ENCODE data around the gene UNC93A.

Gene UNC93A

DNA sequence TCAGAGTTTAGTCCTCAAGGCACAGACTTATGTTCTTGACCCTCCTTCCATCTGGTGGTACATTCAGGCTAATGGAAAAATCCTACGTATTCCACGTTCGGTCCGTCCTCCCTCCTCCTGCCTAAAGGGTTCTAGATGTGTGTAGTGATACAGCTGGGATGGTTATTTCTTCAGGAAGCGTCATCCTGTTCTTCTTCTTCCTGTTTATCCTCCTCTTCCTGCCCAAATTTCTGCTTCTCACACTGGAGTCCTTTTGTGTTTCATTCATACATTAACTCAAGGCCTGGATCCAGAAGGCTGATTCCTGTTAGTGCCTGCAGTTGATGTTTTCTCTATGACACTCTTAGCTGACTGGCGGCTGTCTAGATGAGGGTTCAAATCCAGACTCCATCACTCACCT lies 16.8 kb upstream of the UNC93A start:
- no peak for ATAC-seq
- TF ChIP-seq ZFP30 (CRISPR knock-in tag; IDR thresholded peaks at IDR 0.05) (no peak), ZNF8 (CRISPR knock-in tag; IDR thresholded peaks at IDR 0.05) (no peak), SNAI2 (CRISPR knock-in tag; IDR thresholded peaks at IDR 0.05) (no peak), ESRRG (CRISPR knock-in tag; IDR thresholded peaks at IDR 0.05) (no peak), ARNTL (CRISPR knock-in tag; IDR thresholded peaks at IDR 0.05; ENCODE audit: borderline replicate concordance, low read depth) (no peak), OSR1 (CRISPR knock-in tag; IDR thresholded peaks at IDR 0.05) (no peak), TCF4 (CRISPR knock-in tag; IDR thresholded peaks at IDR 0.05; ENCODE audit: borderline replicate concordance) (no peak), GLIS3 (CRISPR knock-in tag; IDR thresholded peaks at IDR 0.05) (no peak), RARB (CRISPR knock-in tag; IDR thresholded peaks at IDR 0.05) (no peak), ISL1 (CRISPR knock-in tag; IDR thresholded peaks at IDR 0.05) (no peak), TOX (CRISPR knock-in tag; IDR thresholded peaks at IDR 0.05; ENCODE audit: borderline replicate concordance) (no peak), ZNF565 (CRISPR knock-in tag; conservative IDR thresholded peaks at IDR 0.05; ENCODE audit: low read depth) (no peak), ZFP3 (CRISPR knock-in tag; IDR thresholded peaks at IDR 0.05) (no peak), ZC3H10 (CRISPR knock-in tag; IDR thresholded peaks at IDR 0.05) (no peak)
- TF ChIP-seq, protein P1, sequence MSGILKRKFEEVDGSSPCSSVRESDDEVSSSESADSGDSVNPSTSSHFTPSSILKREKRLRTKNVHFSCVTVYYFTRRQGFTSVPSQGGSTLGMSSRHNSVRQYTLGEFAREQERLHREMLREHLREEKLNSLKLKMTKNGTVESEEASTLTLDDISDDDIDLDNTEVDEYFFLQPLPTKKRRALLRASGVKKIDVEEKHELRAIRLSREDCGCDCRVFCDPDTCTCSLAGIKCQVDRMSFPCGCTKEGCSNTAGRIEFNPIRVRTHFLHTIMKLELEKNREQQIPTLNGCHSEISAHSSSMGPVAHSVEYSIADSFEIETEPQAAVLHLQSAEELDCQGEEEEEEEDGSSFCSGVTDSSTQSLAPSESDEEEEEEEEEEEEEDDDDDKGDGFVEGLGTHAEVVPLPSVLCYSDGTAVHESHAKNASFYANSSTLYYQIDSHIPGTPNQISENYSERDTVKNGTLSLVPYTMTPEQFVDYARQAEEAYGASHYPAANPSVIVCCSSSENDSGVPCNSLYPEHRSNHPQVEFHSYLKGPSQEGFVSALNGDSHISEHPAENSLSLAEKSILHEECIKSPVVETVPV (CRISPR knock-in tag; IDR thresholded peaks at IDR 0.05): no peak
- TF ChIP-seq, protein P2, sequence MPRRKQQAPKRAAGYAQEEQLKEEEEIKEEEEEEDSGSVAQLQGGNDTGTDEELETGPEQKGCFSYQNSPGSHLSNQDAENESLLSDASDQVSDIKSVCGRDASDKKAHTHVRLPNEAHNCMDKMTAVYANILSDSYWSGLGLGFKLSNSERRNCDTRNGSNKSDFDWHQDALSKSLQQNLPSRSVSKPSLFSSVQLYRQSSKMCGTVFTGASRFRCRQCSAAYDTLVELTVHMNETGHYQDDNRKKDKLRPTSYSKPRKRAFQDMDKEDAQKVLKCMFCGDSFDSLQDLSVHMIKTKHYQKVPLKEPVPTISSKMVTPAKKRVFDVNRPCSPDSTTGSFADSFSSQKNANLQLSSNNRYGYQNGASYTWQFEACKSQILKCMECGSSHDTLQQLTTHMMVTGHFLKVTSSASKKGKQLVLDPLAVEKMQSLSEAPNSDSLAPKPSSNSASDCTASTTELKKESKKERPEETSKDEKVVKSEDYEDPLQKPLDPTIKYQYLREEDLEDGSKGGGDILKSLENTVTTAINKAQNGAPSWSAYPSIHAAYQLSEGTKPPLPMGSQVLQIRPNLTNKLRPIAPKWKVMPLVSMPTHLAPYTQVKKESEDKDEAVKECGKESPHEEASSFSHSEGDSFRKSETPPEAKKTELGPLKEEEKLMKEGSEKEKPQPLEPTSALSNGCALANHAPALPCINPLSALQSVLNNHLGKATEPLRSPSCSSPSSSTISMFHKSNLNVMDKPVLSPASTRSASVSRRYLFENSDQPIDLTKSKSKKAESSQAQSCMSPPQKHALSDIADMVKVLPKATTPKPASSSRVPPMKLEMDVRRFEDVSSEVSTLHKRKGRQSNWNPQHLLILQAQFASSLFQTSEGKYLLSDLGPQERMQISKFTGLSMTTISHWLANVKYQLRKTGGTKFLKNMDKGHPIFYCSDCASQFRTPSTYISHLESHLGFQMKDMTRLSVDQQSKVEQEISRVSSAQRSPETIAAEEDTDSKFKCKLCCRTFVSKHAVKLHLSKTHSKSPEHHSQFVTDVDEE (CRISPR knock-in tag; IDR thresholded peaks at IDR 0.05): no peak
- TF ChIP-seq, protein P3, sequence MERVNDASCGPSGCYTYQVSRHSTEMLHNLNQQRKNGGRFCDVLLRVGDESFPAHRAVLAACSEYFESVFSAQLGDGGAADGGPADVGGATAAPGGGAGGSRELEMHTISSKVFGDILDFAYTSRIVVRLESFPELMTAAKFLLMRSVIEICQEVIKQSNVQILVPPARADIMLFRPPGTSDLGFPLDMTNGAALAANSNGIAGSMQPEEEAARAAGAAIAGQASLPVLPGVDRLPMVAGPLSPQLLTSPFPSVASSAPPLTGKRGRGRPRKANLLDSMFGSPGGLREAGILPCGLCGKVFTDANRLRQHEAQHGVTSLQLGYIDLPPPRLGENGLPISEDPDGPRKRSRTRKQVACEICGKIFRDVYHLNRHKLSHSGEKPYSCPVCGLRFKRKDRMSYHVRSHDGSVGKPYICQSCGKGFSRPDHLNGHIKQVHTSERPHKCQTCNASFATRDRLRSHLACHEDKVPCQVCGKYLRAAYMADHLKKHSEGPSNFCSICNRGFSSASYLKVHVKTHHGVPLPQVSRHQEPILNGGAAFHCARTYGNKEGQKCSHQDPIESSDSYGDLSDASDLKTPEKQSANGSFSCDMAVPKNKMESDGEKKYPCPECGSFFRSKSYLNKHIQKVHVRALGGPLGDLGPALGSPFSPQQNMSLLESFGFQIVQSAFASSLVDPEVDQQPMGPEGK (CRISPR knock-in tag; IDR thresholded peaks at IDR 0.05; ENCODE audit: borderline replicate concordance): no peak
- TF ChIP-seq, protein P4, sequence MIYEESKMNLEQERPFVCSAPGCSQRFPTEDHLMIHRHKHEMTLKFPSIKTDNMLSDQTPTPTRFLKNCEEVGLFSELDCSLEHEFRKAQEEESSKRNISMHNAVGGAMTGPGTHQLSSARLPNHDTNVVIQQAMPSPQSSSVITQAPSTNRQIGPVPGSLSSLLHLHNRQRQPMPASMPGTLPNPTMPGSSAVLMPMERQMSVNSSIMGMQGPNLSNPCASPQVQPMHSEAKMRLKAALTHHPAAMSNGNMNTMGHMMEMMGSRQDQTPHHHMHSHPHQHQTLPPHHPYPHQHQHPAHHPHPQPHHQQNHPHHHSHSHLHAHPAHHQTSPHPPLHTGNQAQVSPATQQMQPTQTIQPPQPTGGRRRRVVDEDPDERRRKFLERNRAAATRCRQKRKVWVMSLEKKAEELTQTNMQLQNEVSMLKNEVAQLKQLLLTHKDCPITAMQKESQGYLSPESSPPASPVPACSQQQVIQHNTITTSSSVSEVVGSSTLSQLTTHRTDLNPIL (CRISPR knock-in tag; IDR thresholded peaks at IDR 0.05; ENCODE audit: low read depth): no peak
- TF ChIP-seq, protein P5, sequence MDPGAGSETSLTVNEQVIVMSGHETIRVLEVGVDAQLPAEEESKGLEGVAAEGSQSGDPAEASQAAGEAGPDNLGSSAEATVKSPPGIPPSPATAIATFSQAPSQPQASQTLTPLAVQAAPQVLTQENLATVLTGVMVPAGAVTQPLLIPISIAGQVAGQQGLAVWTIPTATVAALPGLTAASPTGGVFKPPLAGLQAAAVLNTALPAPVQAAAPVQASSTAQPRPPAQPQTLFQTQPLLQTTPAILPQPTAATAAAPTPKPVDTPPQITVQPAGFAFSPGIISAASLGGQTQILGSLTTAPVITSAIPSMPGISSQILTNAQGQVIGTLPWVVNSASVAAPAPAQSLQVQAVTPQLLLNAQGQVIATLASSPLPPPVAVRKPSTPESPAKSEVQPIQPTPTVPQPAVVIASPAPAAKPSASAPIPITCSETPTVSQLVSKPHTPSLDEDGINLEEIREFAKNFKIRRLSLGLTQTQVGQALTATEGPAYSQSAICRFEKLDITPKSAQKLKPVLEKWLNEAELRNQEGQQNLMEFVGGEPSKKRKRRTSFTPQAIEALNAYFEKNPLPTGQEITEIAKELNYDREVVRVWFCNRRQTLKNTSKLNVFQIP (CRISPR knock-in tag; IDR thresholded peaks at IDR 0.05; ENCODE audit: borderline replicate concordance, low read depth): no peak

DNA sequence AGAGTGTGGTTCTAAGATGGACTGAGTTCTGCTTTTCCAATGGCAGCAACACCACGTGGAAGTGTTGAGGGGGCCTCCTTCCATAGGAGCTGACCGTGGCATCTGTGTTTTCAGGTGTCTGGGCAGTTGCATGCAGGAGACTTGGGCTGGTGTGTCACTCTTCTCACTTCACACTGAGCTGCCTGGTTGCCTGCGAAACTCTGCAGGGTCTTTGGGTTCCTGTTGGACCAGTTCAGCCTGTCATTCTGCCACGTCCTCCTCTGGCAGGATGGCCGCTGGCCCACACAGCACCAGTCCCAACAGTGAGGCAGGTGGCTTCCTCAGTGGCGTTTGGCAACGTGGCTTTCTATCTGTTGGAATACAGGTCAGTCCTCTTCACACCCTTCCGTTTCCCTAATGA lies 16.1 kb upstream of the UNC93A start:
- no peak for TF ChIP-seq CSDC2 (CRISPR knock-in tag; IDR thresholded peaks at IDR 0.05)
- TF ChIP-seq PPARA (CRISPR knock-in tag; IDR thresholded peaks at IDR 0.05; ENCODE audit: borderline replicate concordance): no peak
- no peak for TF ChIP-seq ZFP30 (CRISPR knock-in tag; IDR thresholded peaks at IDR 0.05)
- TF ChIP-seq, protein P4 (CRISPR knock-in tag; IDR thresholded peaks at IDR 0.05; ENCODE audit: low read depth): no peak
- no peak for TF ChIP-seq ZFP3 (CRISPR knock-in tag; IDR thresholded peaks at IDR 0.05)
- no peak for TF ChIP-seq ZC3H10 (CRISPR knock-in tag; IDR thresholded peaks at IDR 0.05)
- TF ChIP-seq ISL1 (CRISPR knock-in tag; IDR thresholded peaks at IDR 0.05): no peak
- TF ChIP-seq, protein P3 (CRISPR knock-in tag; IDR thresholded peaks at IDR 0.05; ENCODE audit: borderline replicate concordance): no peak
- TF ChIP-seq TCF4 (CRISPR knock-in tag; IDR thresholded peaks at IDR 0.05; ENCODE audit: borderline replicate concordance): no peak
- TF ChIP-seq GLIS3 (CRISPR knock-in tag; IDR thresholded peaks at IDR 0.05): no peak
- no peak for TF ChIP-seq BACH2 (CRISPR knock-in tag; IDR thresholded peaks at IDR 0.05; ENCODE audit: borderline replicate concordance)
- no peak for TF ChIP-seq RARB (CRISPR knock-in tag; IDR thresholded peaks at IDR 0.05)
- no peak for TF ChIP-seq ZNF8 (CRISPR knock-in tag; IDR thresholded peaks at IDR 0.05)
- TF ChIP-seq TOX (CRISPR knock-in tag; IDR thresholded peaks at IDR 0.05; ENCODE audit: borderline replicate concordance): no peak
- no peak for ATAC-seq

Data from SK-N-SH treated with all-trans-retinoic acid at 6 μM for 48 hours (cell line).